ENCODE results near the gene NAV3.

The NAV3 gene

DNA sequence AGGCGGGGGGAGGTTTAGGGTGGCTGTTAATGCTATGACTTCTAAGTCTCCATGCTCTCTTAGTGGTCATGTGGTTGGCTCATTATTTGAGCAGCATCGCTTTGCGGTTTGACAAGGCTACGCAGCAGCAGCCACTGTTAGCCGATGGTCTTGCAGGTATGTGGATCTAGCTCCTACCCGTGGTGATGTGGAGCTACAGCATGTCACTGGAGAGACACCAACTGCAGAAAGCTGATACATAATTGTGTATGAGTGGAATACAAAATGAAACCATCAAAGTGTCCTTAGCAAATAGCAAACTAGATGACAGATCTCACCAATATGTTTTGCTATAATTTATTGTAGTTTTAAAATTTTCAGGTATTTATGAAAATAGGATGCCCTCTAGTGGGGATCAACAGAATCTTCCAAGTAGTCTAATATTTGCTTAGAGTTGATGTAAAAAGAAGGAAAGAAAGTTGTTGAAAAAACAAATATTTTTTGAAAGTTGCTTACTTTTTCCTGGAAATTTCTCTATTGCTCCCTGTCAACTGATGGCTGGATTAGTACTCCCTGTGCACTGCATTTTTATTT lies 94.9 kb downstream of the NAV3 start:
- peak; percentile 92 for DNase-seq (ENCODE audit: low read depth)

DNA sequence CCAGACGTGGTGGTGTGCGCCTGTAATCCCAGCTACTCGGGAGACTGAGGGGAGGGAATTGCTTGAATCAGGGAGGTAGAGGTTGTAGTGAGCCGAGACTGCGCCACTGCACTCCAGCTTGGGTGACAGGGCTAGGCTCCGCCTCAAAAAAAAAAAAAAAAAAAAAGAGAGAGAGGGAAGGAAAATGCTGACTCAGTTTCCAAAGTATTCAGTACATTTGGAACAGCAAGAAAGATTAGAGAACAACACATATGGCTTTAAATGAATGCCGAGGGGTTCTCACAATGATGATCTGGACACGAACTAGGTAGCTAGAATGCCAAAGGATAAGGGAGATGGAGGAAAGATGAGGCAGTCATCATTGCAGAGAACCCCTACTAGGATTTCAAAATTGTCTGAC lies 97.4 kb downstream of the NAV3 start:
- no peak for DNase-seq (ENCODE audit: low read depth)

DNA sequence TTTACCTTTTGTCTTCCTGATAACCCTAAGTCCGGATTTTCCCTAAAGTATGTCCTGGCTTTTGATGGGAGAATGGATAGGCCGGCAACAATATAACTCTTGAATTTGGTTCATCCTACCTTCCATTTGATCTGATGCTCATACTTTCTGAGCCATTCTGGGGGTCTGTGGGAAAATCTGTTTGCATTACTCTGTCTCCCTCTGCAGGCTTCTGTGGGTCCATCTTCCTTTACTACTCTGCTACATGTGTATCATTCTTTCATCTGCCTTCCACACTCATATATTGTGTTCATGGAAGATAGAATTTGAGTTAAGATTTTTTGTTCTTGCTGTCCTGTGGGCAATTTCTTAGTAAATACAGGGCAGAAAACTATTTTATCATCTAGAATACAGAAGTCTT lies 101.5 kb downstream of the NAV3 start:
- DNase-seq (ENCODE audit: low read depth), result no peak

DNA sequence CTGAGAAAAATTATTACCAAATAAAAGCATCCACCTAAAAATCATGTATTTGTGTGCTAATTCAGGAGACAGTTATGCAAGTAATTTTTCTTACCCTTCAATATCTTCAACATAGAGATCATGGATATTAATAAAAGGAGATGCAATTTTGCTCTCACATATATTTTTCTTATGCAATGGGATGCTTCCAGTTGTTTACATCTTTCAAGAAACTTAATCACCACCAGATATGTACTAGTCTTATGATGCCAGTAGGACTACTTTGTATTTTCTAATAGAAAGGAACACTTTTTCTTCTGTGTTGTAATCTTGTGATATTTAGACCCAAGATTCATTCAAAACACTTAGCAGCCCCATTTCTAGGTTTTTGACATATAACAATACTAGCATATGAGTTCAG lies 107.6 kb downstream of the NAV3 start:
- peak; percentile 25 for DNase-seq (ENCODE audit: low read depth)

DNA sequence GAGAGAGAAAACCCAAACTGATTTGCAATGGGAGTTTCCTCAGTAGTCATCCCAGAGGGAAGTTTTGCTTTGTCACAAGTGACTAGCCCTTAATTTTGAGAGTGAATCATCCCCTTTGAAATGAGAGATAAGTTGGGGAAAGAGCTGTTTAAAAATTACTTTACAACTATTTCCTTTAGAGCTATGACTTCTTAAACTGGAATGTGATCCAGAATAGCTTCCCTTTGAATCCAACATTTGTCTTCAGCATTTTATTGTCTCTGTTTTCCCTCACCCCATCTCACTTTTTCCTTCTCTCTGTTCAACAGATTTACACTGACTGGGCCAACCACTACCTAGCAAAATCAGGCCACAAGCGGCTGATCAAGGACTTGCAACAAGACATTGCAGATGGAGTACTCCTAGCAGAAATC lies 109.3 kb downstream of the NAV3 start:
- DNase-seq (ENCODE audit: low read depth), result peak; percentile 97

DNA sequence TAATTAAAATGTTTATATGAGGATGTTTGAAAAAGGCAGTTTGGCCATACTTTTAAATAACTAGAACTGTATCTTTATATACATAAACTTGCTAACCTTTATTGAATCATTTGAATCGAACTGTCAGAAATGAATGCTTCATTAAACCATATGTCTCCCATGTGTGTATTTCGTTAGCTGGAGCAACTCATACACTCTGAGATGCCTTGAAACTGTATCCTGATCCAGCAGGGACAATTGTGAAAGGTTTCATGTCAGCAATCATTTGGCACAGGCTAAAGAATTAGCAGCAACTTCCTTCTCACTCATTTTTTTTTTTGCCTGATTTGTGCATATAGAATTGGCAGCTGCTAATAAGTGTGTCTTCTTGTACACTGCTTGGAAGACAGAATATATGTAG lies 109.9 kb downstream of the NAV3 start:
- peak; percentile 61 for DNase-seq (ENCODE audit: low read depth)

DNA sequence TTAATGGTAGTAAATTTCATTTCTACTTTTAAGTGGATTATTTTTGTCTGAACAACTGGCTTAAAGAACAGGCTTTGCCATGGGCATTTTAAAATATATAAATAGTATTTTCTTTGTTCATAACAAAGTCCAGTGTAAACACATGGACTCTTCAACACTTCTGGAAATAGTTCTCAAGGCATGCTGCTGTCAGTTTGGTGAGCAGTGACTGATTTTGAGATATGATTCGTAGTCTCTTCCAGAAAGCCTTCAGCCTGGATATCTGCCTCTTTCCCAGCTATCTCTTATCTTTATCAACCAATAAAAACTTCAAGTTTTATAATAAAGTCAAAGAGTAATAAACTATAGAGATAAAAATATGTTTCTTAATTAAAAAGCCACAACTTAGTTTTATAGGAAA lies 110.7 kb downstream of the NAV3 start:
- DNase-seq (ENCODE audit: low read depth), result no peak

DNA sequence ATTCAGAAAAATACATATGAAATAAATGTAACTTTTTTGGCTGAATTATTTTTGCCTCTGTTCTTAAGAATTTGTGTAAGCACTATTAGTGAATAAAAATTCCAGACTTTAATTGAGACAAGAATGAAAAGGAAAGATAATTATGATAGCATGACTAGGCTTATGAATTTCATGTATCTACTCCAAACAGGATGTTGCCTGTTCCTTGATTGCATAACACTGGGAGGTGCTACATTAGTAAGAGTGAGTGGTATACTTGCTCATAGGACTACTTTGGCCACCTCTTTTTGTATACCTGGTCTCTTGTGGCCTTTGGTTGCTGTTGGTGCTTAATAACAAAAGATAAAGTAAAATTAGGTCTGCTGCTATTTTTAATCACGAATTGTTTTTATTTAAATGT lies 112.8 kb downstream of the NAV3 start:
- DNase-seq (ENCODE audit: low read depth), result peak; percentile 90

DNA sequence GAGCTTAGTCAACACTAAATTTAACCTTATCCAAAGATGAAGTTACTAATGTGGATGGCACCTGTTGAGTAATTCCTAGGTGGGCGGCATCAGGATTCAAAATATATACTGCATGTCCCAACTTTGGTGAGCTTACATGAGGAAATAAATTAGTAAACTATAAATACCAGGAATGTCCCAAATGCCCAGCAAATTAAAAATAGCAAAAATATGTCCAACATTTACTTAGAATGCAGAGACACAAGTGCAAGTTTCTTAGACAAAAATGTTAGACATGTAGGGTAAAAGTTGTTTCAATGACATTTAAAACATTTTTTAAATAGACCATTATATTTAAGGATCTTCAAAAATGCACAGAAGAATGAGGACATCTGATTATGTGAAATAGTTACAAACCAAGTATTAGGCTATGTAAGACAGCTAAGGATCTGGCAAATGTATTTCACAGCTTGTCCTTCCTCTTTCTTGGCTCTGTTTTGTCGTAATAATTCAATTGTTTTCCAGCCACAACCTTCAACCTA lies 115.9 kb downstream of the NAV3 start:
- peak; percentile 19 for DNase-seq (ENCODE audit: low read depth)

DNA sequence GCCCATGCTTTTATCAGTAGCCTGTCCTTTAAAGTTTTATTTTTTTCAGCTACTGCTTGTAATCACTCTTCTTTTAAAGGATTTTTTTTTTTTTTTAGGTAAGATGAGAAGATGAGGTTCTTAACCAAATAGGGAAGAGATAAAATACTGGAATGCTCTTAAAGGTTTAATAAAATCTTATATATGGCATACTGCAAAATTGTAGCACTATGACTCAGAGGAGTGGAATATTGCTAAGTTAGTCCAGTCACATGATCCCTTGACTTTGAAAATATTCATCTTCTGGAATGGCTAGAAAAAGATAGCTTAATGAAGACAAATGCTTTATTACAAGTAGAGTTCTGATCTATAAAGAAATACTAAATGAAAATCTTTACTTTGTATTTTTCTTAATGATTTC lies 116.6 kb downstream of the NAV3 start:
- peak; percentile 73 for DNase-seq (ENCODE audit: low read depth)

DNA sequence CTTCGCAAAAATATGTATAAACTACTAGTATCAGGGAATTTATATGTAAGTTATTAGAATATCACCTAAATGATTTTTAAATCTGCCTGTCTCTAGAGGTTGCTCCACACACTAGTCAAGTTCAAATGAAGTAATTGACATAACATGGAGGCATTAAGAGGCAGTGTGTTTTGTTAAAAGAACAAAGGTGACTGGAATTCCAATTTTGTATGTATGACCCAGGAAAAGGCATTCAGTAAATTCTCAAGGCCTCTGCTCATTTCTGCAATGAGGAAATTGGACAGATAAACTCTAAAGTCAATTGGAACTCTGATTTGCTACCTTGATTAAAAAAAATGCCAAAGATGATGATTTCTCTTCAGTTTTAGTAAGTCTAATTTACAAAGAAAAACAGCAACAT lies 117.1 kb downstream of the NAV3 start:
- DNase-seq (ENCODE audit: low read depth), result no peak

DNA sequence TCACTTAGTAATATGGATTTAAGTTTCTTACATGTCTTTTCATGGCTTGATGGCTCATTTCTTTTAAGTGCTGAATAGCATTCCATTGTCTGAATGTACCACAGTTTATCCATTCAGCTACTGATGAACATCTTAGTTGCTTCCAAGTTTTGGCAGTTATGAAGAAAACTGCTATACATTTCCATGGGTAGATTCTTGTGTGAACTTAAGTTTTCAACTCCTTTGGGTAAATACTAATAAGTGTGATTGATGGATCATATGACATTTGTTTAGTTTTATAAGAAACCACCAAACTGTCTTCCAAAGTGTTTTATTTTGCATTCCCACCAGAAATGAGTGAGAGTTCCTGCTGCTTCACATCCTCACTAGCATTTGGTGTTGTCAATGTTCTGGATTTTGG lies 119.2 kb downstream of the NAV3 start:
- DNase-seq (ENCODE audit: low read depth), result no peak

DNA sequence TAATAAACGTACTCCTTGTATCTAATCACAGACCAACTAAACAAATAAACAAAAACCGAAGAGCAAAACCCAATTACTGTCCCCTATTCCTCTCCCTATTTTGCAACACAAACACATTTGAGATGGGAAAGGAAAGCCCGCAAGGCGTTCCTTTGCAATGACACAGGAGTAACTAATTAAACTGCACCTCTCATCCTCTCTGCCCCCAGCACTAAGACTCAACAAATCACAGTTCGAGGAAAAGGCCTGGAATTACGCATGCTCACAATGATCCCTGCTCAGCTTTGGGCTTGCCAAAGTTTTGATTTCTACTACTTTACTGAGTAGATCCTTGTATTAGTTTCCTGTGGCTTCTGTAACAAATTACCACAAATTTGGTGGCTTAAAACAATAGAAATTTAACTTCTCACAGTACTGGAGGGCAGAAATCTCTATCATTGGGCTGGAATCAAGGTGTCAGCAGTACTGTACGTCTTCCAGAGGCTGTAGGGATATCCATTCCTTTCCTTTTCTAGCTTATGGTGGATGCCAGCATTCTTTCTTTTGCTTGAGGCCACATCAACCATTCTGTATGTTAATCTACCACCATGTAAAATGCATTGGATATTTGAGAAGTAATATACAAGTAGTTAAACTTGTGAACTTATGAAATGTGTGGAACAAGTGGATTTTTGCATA lies 123.0 kb downstream of the NAV3 start:
- DNase-seq (ENCODE audit: low read depth), result no peak

DNA sequence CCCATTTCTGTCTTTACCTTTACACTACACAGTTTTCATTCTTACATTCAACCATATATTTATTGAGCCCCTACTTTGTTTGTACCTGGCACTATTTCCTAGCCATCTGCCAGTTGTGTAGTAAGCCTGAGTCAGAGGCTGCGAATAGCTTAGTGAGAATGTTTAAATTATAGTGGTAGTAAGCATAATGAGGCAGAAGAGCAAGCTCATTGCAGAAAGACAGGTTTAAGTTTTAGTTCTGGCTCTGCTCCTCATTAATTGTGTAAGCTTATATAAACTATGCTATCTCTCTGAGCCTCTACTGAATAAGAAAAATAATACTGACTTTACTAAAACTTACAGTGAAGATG lies 123.5 kb downstream of the NAV3 start:
- DNase-seq (ENCODE audit: low read depth), result peak; percentile 47

DNA sequence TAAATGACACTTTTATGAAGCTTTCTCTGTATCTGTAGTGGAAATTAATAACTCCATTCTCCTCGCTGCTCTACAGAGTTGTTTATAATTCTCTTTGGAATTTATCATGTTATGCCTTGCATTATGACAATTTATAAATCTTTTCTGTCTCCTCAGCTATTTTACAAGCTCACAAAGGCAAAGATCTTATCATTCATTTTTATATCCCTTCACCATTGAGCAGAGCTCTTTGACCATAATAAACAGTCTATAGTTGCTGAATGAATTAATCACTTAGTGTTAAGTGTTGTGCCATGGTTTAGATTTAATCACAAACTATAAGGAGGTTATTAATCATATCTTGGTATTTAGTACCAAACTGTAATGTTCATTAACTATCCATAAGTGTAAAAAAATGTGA lies 126.4 kb downstream of the NAV3 start:
- no peak for DNase-seq (ENCODE audit: low read depth)

DNA sequence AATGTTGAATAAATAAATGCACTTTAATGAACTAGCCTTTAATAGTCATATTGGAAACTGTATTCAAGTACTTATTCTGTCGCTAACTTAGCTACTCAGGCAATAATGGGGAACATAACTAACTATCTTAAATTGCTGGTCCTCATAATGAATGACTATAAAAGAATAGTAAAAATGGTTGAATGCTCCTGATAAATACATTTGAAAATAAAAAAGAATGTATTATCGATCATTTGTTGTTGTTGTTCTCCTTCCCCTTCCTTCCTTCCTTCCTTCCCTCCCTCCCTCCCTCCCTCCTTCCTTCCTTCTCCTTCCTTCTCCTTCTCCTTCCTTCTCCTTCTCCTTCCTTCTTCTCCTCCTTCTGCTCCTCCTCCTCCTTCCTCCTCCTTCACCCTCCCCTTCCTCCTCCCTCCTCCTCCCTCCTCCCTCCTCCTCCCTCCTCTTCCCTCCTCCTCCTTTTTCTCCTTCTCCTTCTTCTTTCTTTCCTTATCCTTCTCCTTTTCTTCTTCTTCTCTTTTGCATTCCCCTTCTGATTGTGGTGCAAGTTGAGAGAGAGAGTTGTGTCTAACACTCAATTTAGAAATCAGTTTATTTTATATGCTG lies 133.0 kb downstream of the NAV3 start:
- no peak for DNase-seq (ENCODE audit: low read depth)

DNA sequence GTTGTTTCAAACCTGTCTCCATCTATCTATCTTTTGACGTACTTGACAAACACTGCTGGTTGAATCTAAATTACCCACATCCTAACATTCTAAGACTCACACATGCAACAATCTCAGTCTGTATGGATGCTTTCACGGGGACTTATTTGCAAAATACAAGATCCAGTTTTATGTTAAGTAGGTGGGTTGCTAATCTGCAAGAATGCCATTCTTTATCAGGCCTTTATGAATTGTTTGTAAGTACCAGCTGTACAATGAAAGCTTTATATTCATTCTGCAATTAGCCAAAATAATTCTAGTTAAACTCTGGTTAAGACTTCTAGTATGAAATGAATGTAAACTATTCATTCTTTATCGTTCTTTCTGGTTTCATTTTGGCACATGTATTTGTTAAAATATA lies 135.1 kb downstream of the NAV3 start:
- DNase-seq (ENCODE audit: low read depth), result no peak

DNA sequence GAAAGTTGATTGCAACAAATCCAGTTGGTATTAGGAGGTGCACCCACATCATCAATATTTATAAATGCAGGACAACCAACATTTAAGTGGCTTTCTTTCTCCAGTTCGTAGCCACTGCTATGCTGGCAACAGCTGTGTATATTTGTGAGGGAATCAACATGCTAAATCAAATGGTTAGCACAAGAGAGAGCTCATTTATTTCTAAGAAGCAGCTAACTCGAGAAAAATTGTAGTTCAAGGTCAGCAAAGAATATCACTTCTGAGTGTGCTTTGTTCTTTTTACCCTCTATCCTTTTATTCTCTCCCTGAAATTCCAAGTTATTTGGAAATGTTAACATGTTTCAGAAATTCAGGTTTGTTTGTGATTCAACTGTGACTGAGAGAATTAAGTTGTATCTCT lies 137.3 kb downstream of the NAV3 start:
- no peak for DNase-seq (ENCODE audit: low read depth)

DNA sequence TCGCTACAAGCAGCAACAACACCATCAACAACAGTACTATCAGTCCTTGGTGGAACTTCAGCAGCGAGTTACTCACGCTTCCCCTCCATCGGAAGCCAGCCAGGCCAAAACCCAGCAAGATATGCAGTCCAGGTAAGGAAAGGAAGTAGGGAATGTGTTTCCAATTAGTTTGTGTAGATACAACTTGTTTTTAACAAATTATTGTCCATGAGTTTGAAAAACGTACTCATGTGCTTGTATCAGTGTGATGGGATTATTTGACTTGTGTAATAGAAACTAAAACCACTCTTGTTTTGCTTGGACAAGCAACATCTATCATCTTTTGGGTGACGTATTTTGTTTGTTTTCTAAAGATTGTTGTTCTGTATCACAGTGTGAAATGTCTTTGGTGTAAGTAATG lies 137.9 kb downstream of the NAV3 start:
- no peak for DNase-seq (ENCODE audit: low read depth)

DNA sequence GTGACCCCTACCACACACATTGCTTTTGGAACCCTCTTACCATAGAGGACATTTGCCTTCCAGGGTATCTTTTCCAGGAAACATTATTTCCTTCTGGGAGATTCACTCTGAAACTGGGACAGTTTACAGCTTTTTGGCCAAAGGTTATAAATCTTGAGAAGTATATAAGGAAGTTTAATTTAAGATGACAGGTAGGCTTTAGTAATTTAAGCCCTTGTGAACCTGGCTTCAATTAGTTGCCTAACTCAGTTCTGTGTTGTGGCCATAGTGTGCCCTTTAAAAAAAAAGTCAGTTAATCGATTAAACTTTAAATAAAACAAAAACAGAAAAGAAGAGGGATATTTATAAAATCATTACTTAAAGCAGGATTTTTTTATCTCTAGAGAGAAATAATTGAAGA lies 142.9 kb downstream of the NAV3 start:
- no peak for DNase-seq (ENCODE audit: low read depth)

DNA sequence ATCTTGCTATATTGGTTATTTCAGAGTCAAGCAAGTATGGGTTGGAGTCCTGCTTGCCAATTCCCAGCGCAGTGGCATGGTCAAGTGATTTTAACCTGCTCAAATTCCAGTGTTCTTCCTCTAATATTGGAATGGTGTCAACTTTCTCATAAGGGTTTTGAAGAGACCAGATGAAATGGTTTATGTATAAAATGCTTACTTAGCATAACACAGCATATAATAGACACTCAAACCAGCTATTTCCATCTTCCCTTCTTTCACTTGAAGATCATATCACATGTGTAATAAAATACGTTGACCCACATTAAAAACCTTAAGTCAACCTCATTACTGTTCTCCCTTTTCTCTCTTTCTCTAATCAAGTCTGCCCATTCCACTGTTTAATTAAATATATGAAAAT lies 144.0 kb downstream of the NAV3 start:
- no peak for DNase-seq (ENCODE audit: low read depth)

DNA sequence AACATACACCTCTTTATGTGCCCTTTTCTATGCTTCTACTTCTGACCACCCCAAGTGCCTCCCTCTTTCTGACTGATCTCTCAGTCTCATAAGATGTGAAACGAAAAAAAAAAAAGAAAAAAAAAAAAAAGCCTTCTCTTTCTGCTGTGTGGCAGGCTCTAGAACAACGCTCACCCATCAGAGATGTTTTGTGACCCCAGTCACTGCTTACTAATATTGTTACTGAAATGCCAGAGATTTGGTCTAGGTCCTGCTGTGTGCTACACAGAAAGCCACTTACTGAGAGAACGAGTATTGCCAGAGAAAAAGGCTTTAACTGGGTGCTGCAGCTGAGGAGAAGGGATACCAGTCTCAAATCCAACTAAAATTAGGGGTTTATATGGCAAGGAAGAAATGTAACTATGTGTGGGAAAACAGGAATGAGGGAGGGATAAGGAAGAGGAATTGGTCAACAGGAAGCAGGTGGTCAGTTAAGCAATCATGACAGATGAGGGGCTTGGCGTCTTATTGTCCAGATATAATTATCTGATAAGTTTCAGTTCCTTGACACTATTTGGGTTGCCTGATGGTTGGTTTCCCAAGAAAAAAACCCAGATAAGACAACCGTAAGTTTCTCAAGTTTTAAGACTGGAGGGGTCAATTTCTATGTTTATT lies 149.0 kb downstream of the NAV3 start:
- DNase-seq (ENCODE audit: low read depth), result peak; percentile 29

DNA sequence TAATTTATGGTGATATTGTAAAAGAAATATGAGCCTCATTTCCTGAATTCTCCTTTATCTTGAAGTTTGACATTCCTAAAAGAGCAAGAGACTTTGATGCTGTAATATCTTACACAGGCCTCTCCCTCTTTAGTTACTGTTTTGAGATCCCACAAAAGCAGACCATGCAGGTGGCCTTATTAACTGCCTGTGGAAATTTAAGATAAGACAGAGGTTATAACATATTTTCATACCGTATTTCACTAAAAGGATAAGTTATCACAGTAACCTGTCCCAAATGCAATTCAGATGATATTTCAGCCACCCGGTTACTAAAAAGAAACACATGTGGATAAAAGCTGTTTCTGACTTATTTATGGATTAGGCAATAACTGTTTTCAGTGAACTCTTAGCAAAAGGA lies 150.1 kb downstream of the NAV3 start:
- no peak for DNase-seq (ENCODE audit: low read depth)

Data from ELR (cell line).